Ascending aorta (tissue), 2 donors: Measurements from ENCODE around the gene GPR6. TPM values are rescaled to one million over a fixed set of nuclear protein-coding genes. Genes with fewer than 3 reads are reported as not detected.

Experiments
- DNase-seq, 2 donors: peaks; one replicate each; pipeline ENCODE4 v3.0.0-alpha.2; 2019; ENCODE audit warnings: low spot score in 2 of 2
- H3K27ac ChIP-seq, 2 donors: fragments of 200-600 bp; sonication (generic); one replicate each; pipeline ENCODE4 v1.5.1; 2016 to 2017; ENCODE audit warnings: mild to moderate bottlenecking in 1 of 2
- H3K27me3 ChIP-seq: fragments of 200-600 bp; sonication (generic); one replicate; pipeline ENCODE4 v1.5.1; 2017
- H3K36me3 ChIP-seq, 2 donors: fragments of 200-600 bp; sonication (generic); one replicate each; pipeline ENCODE4 v1.5.1; 2016
- H3K4me1 ChIP-seq, 2 donors: fragments of 200-600 bp; sonication (generic); one replicate each; pipeline ENCODE4 v1.5.1; 2016 to 2017; ENCODE audit warnings: mild to moderate bottlenecking in 1 of 2
- H3K4me3 ChIP-seq, 2 donors: fragments of 200-600 bp; sonication (generic); one replicate each; pipeline ENCODE4 v1.5.1; 2016 to 2017; ENCODE audit warnings: mild to moderate bottlenecking in 1 of 2
- H3K9me3 ChIP-seq, 2 donors: fragments of 200-600 bp; sonication (generic); one replicate each; pipeline ENCODE4 v1.5.1; 2016
- intact Hi-C: fragments of 100-400 bp; cut with DNase I; formaldehyde crosslinking; loops from one replicate; pipeline ENCODE4 v1.15.1; 2023
- total RNA-seq: library from RNA; depleted of rRNA; stranded (reverse); fragments of >200 nt; gene quantifications from one replicate; pipeline ENCODE4 v1.1.0, GENCODE V29; 2016
- TF ChIP-seq, protein P1 (sequence below), 3 experiments: fragments of 200-600 bp in 2 of 3; fragments of 450-650 bp in 1 of 3; sonication (generic) in 2 of 3; IDR thresholded peaks; one replicate each; pipeline ENCODE4 v1.5.1; 2016 to 2019; ENCODE audit warnings: antibody characterized with exemption in 3 of 3, mild to moderate bottlenecking in 1 of 3, moderate library complexity in 1 of 3

GPR6 gene
- total RNA-seq, 1 donor from 2014 or later: not detected

GRCh38 chr6:109999740-110000139, 21.6 kb downstream of the GPR6 start:
- TF ChIP-seq, protein P1, sequence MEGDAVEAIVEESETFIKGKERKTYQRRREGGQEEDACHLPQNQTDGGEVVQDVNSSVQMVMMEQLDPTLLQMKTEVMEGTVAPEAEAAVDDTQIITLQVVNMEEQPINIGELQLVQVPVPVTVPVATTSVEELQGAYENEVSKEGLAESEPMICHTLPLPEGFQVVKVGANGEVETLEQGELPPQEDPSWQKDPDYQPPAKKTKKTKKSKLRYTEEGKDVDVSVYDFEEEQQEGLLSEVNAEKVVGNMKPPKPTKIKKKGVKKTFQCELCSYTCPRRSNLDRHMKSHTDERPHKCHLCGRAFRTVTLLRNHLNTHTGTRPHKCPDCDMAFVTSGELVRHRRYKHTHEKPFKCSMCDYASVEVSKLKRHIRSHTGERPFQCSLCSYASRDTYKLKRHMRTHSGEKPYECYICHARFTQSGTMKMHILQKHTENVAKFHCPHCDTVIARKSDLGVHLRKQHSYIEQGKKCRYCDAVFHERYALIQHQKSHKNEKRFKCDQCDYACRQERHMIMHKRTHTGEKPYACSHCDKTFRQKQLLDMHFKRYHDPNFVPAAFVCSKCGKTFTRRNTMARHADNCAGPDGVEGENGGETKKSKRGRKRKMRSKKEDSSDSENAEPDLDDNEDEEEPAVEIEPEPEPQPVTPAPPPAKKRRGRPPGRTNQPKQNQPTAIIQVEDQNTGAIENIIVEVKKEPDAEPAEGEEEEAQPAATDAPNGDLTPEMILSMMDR (IDR thresholded peaks at IDR 0.05): no peak
- H3K36me3 ChIP-seq: no peaks in the 10 kb centered on the region
- no peaks in the 10 kb centered on the region for H3K4me1 ChIP-seq
- H3K4me3 ChIP-seq: no peak overlapping the region
- no peaks in the 10 kb centered on the region for H3K9me3 ChIP-seq
- intact Hi-C loops: no loop called here
- no peaks in the 10 kb centered on the region for H3K27me3 ChIP-seq
- no peak for DNase-seq
- H3K27ac ChIP-seq: no peak overlapping the region

- TF ChIP-seq, protein P1 (IDR thresholded peaks at IDR 0.05): no peak
- Histone ChIP-seq H3K27me3 (no peaks in the 10 kb centered on the region), H3K4me1 (no peaks in the 10 kb centered on the region), H3K4me3 (no peak overlapping the region), H3K27ac (no peak overlapping the region), H3K9me3 (no peaks in the 10 kb centered on the region), H3K36me3 (no peaks in the 10 kb centered on the region)
- intact Hi-C loops: no loop called here
- no peak for DNase-seq
Observed at GRCh38 chr6:110002676-110003075, 24.6 kb downstream of the GPR6 start.

GRCh38 chr6:110013386-110013785, 35.3 kb downstream of the GPR6 start:
- H3K4me3 ChIP-seq: no peak overlapping the region
- H3K27ac ChIP-seq: no peak overlapping the region
- no peaks in the 10 kb centered on the region for H3K9me3 ChIP-seq
- H3K36me3 ChIP-seq: no peaks in the 10 kb centered on the region
- DNase-seq: no peak
- H3K27me3 ChIP-seq: no peaks in the 10 kb centered on the region
- no peaks in the 10 kb centered on the region for H3K4me1 ChIP-seq
- intact Hi-C loops: no loop called here
- TF ChIP-seq, protein P1 (IDR thresholded peaks at IDR 0.05): no peak

DNA sequence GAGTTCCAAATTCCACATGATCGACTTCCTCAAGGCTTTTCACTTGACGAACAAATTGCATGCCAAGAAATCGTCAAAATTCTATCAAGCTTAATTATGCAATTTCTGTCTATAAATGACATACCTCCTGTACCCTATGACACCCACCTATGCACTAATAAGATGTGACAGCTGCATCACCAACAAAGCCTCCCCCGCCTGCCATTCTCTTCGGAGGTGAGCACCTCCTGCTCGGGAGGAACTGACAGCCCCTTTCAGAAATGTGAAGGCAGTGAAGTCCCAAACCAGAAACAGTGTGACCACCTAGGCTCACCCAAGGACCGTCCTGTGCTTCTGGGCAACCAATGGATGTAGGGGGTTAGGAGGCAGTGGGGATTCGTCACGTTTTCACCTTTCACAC, 37.1 kb downstream of the GPR6 start:
- Histone ChIP-seq H3K27ac (no peak overlapping the region), H3K36me3 (no peaks in the 10 kb centered on the region), H3K4me3 (no peak overlapping the region), H3K9me3 (no peaks in the 10 kb centered on the region), H3K27me3 (no peaks in the 10 kb centered on the region), H3K4me1 (no peaks in the 10 kb centered on the region)
- no peak for DNase-seq
- intact Hi-C loops: no loop called here
- TF ChIP-seq, protein P1 (IDR thresholded peaks at IDR 0.05): no peak

DNA sequence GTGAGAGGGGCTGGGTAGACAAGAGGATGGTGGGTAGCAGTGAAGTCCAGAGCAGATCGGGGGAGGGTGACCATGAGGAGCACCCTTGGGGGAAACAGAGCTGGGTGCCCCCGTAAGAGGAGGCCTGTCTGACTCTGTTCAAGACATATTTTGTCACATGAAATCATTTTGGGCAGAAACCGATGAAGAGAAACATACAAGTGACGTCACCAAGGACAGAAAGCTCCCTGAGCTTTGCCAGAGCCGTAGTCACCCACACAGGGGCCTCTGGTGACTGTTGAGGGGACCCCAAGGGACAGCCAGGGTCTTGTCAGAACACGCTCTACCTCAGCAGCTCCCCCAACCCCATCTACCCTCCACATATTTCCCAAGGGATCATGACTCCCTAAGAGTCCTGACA, 39.2 kb downstream of the GPR6 start:
- intact Hi-C loops: no loop called here
- no peak for DNase-seq
- TF ChIP-seq, protein P1 (IDR thresholded peaks at IDR 0.05): no peak
- Histone ChIP-seq H3K27me3 (no peaks in the 10 kb centered on the region), H3K9me3 (no peaks in the 10 kb centered on the region), H3K4me1 (no peaks in the 10 kb centered on the region), H3K4me3 (no peak overlapping the region), H3K27ac (no peak overlapping the region), H3K36me3 (no peaks in the 10 kb centered on the region)

DNA sequence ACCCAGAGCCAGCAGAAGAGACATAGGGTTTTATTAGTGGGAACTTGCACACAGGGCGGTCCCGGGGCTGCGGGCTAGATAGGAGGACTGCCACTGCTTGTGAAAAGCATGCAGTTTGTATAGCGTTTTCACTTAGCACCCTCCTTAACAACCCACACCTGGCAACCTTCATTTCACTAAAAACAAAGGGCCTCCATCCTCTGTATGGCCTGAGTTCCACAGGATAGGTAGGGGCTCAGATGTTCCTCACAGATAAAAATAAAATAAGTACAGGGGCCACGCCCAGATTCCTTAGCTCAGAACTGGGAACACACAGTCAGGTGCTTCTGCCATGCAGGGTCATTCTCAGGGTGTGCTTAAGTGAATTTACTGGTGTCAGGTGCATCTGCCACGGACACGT, 39.8 kb downstream of the GPR6 start:
- H3K4me3 ChIP-seq: no peak overlapping the region
- intact Hi-C loops: no loop called here
- TF ChIP-seq, protein P1 (IDR thresholded peaks at IDR 0.05): no peak
- H3K27ac ChIP-seq: no peak overlapping the region
- H3K36me3 ChIP-seq: no peaks in the 10 kb centered on the region
- H3K9me3 ChIP-seq: no peaks in the 10 kb centered on the region
- H3K4me1 ChIP-seq: no peaks in the 10 kb centered on the region
- no peak for DNase-seq
- H3K27me3 ChIP-seq: no peaks in the 10 kb centered on the region
